ENCODE data around the gene TBC1D22A.

GRCh38 chr22:47201996-47202818, 439.8 kb downstream of the TBC1D22A start:
- TF ChIP-seq CTCF (IDR thresholded peaks at IDR 0.05) (no peak), POLR2A (IDR thresholded peaks at IDR 0.05) (no peak)
